Mesothelial cell of epicardium (in vitro differentiated cells): ENCODE measurements around the gene SSC5D. TPM values are rescaled to one million over a fixed set of nuclear protein-coding genes. Genes with fewer than 3 reads are reported as not detected.

Experiments used
- DNase-seq, 2 experiments: peaks; one replicate each; pipeline ENCODE4 v3.0.0; 2021; ENCODE audit warnings: low spot score in 2 of 2; ENCODE audit not compliant: unreplicated experiment in 2 of 2
- H3K27ac Mint-ChIP-seq: 2 replicates; pipeline ENCODE4 v1.8.0; 2021; ENCODE audit warnings: mixed read lengths
- H3K27me3 Mint-ChIP-seq: 2 replicates; pipeline ENCODE4 v1.8.0; 2021; ENCODE audit warnings: low read depth, mixed read lengths
- H3K36me3 Mint-ChIP-seq: 2 replicates; pipeline ENCODE4 v1.8.0; 2021; ENCODE audit warnings: mixed read lengths
- H3K4me1 Mint-ChIP-seq: 2 replicates; pipeline ENCODE4 v1.8.0; 2021; ENCODE audit warnings: mixed read lengths
- H3K4me3 Mint-ChIP-seq: 2 replicates; pipeline ENCODE4 v1.8.0; 2021; ENCODE audit warnings: mild to moderate bottlenecking, moderate library complexity, mixed read lengths
- H3K9me3 Mint-ChIP-seq: 2 replicates; pipeline ENCODE4 v1.8.0; 2021; ENCODE audit warnings: mixed read lengths
- total RNA-seq: library from RNA; stranded (reverse); gene quantifications from 3 replicates; pipeline ENCODE4 v1.2.1, GENCODE V29; 2021
- TF ChIP-seq, protein P1 (sequence below): fragments of 200-600 bp; sonication (generic); IDR thresholded peaks from one replicate; pipeline ENCODE4 v1.5.0; 2021; ENCODE audit warnings: antibody characterized with exemption; ENCODE audit not compliant: unreplicated experiment

Gene SSC5D
- total RNA-seq, 1 donor from 2014 or later, result 7.0 TPM

DNA sequence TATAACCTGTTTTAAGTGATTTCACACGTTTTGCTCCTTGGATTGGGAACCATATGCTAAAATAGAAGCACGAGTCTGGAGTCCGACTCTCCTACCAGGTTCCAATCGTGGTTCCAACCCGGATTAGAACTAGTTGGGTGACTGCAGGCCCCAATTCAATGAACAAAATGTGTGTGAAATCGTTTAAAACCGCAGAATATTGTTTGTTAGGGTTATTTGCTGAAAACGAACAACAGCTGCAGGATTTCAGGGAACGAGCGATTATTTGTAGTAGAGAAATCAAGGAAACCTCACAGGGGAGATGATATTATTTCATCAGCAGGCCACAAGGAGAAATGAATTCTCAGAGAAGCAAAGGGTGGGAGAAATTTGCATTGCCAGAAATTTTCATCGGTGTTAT is 16.7 kb downstream of the SSC5D start:
- H3K36me3 Mint-ChIP-seq, result no peaks in the 10 kb centered on the region
- no peak overlapping the region for H3K4me3 Mint-ChIP-seq
- peaks cover 25% of the 10 kb centered on the region for H3K27me3 Mint-ChIP-seq
- TF ChIP-seq, protein P1, sequence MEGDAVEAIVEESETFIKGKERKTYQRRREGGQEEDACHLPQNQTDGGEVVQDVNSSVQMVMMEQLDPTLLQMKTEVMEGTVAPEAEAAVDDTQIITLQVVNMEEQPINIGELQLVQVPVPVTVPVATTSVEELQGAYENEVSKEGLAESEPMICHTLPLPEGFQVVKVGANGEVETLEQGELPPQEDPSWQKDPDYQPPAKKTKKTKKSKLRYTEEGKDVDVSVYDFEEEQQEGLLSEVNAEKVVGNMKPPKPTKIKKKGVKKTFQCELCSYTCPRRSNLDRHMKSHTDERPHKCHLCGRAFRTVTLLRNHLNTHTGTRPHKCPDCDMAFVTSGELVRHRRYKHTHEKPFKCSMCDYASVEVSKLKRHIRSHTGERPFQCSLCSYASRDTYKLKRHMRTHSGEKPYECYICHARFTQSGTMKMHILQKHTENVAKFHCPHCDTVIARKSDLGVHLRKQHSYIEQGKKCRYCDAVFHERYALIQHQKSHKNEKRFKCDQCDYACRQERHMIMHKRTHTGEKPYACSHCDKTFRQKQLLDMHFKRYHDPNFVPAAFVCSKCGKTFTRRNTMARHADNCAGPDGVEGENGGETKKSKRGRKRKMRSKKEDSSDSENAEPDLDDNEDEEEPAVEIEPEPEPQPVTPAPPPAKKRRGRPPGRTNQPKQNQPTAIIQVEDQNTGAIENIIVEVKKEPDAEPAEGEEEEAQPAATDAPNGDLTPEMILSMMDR, result no peak
- no peak for DNase-seq
- H3K27ac Mint-ChIP-seq, result no peak overlapping the region
- no peaks in the 10 kb centered on the region for H3K9me3 Mint-ChIP-seq
- no peaks in the 10 kb centered on the region for H3K4me1 Mint-ChIP-seq

DNA sequence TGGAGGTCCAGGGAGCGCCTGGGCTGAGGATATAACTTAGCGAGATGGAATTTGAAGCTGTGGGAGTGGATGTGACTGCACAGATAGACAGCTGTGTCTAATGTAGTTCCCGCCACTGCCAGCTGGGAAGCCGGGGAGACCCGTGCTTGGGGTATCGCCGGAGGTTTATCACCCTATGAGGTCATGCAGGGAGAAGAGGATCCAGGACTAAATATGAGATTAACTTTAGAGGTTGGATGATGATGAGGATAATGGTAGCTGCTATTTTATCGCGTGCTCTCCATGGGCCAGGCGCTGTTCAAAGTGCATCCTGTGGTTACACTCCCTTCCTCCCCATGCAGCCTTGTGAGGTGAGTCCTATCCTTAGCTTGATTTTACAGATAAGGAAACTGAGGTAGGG is 19.9 kb downstream of the SSC5D start:
- TF ChIP-seq, protein P1, result no peak
- no peak overlapping the region for H3K4me3 Mint-ChIP-seq
- no peak overlapping the region for H3K27ac Mint-ChIP-seq
- H3K27me3 Mint-ChIP-seq, result peaks cover 28% of the 10 kb centered on the region
- H3K9me3 Mint-ChIP-seq, result no peaks in the 10 kb centered on the region
- no peaks in the 10 kb centered on the region for H3K4me1 Mint-ChIP-seq
- DNase-seq, result no peak
- no peaks in the 10 kb centered on the region for H3K36me3 Mint-ChIP-seq

DNA sequence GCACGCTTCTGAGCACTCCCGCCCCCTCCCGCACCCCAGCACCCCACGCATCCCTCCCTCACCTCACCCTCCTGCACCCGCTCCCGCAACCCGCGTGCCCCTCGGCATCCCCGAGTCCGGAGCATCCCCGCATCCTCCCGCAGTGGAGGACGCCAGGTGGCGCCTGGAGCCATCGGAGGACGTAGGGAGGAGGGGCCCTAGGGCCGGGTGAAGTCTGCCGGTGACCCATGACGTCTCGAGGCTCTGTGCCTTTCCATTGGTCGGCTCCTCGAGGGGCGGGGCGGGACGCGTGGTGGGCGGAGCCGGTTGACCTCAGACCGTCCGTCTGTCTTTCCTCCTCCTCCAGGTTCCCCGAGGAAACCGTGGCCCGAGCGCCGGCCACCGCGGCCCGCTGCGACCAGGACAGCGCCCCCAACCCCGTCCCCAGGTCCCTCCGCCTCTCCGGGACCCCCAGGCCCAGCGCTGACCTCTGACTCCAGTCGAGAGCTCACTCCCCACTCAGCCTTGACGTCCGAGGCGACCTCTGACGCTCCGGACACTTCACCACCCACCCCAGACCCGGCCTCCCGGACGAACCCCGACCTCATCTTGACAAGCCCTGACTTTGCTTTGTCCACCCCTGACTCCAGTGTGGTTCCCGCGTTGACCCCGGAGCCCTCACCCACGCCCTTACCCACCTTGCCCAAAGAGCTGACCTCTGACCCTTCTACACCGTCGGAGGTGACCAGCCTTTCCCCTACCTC is 28.8 kb downstream of the SSC5D start:
- Mint-ChIP-seq H3K36me3 (no peaks in the 10 kb centered on the region), H3K27ac (peak overlapping the region; percentile 83), H3K27me3 (peaks cover 7% of the 10 kb centered on the region), H3K4me3 (peak overlapping the region; percentile 74), H3K4me1 (peaks cover 2% of the 10 kb centered on the region), H3K9me3 (no peaks in the 10 kb centered on the region)
- TF ChIP-seq, protein P1, result peak; percentile 71
- peak; percentile 88 to 94 for DNase-seq

DNA sequence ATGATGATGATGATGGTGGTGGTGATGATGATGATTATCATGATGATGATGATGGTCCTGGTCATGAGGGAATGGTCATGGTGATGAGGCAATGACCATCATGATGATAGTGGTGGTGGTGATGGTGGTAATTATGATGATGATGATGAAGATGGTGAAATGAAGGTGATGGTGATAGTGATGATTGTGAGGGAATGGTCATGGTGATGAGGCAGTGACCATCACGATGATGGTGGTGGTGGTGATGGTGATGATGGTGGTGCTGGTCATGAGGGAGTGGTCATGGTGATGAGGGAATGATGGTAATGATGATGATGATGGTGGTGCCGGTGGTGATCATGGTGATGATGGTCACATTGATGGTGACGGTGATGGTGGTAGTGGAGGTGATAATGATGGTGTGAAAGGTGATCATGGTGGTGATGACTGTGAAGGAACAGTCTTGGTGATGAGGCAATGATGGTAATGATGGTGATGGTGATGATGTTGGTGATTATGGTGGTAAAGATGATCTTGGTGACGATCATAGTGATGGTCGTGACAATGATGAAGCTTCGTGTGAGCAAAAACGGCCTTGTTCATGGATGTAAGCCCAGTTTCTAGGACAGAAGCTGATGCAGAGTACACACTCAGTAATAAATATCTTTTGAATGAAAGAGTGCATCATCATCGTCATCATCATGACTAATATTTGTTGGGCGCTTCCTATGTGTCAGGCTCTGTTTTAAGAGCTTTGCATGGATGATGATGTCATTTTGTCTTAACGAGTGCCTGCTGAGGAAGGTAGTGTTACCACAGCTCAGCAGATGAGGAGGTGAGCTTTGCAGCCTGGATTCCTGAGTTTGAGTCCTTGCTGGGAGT is 31.4 kb downstream of the SSC5D start:
- no peaks in the 10 kb centered on the region for H3K36me3 Mint-ChIP-seq
- H3K4me1 Mint-ChIP-seq, result peaks cover 2% of the 10 kb centered on the region
- peaks cover 5% of the 10 kb centered on the region for H3K27me3 Mint-ChIP-seq
- no peak overlapping the region for H3K27ac Mint-ChIP-seq
- no peaks in the 10 kb centered on the region for H3K9me3 Mint-ChIP-seq
- H3K4me3 Mint-ChIP-seq, result no peak overlapping the region
- TF ChIP-seq, protein P1, result no peak
- no peak for DNase-seq

DNA sequence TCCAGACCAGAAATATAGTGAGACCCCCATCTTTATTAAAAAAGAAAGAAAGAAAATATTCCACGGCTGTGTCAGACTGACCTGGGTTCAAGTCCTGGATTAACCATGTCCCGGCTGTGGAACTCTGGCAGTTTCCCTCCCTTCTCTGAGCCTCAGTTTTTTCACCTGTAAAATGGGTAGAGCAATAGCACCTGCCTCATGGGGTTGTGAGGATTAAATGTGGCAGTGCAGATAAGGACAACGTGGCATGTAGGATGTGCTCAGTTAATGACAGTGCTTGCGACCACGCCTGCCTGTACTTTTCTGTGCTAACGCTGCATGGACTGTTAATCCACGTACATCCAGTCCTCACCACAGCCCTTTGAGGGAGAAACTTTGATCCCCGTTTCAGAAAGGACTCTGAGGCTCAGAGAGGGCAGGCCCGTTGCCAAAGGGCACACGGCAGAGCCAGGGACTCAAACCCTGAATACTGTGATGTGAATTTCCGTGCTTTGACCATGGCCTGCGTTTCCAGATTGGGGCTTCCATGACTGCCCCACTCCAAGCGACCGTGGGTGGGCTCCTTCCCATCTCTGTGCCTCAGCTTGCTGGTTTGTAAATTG is 32.6 kb downstream of the SSC5D start:
- Mint-ChIP-seq H3K4me1 (peaks cover 5% of the 10 kb centered on the region), H3K9me3 (no peaks in the 10 kb centered on the region), H3K27me3 (peaks cover 8% of the 10 kb centered on the region), H3K27ac (no peak overlapping the region), H3K4me3 (no peak overlapping the region), H3K36me3 (no peaks in the 10 kb centered on the region)
- no peak for DNase-seq
- TF ChIP-seq, protein P1, result no peak
